ENCODE measurements around the gene BGLAP.
"Not testable (repeated sequence)": the region's sequence is repeated elsewhere in the genome, so short reads cannot be mapped to it uniquely, and the experiment has no call there.

The BGLAP gene
- total RNA-seq, result 0 to 0.98 (median 0.41) reads per million in 4 experiments

- DNase-seq, result no peak
Observed at GRCh38 chr1:156241926-156242325, at the start of gene BGLAP. TSS of gene BGLAP (plus strand) at chr1:156242184. CDS start at chr1:156242232, 48 bp downstream.

- DNase-seq, result no peak
Observed at GRCh38 chr1:156193208-156193487, 48.8 kb upstream of the BGLAP start.

DNA sequence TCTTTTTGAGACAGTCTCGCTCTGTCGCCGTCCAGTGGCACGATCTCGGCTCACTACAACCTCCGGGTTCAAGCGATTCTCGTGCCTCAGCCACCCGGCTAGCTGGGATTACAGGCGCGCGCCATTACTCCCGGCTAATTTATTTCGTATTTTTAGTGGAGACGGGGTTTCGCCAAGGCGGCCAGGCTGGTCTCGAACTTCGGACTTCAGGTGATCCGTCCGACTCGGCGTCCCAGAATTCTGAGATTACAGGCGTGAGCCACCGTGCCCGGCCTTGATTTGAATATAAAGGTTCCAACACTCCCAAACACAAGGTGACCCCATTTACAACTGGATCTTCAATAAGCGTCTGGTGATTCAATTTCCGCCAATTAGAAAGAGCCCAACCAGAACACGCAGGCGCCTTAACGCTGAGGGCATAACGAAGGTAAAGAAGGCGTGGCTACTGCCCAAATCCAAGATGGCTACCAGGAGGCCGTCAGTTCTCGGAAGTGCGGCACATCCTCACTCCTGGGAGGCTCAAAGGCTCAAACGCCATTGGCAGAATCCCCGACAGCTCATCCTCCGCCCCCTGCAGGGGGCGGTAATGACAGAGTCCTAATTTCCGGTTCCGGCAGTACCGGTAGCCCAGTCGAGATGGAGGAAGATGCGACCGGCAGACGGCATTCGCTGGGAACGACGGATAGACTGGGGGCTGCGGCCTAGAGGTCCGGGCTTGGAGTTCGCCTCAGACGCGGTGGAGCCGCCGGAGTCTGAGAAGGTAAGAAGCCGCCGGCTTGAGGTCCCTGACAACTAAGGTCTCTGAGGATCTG, 48.3 kb upstream of the BGLAP start, which contains the start of gene SLC25A44:
TSS of gene SLC25A44 (plus strand) at position 617 of the 812 bp plus-strand sequence. CDS start 5,744 bp downstream, outside the sequence.
- peak; percentile 94 for DNase-seq

- DNase-seq, result no peak
Observed at GRCh38 chr1:156194300-156194652, 47.7 kb upstream of the BGLAP start.

DNA sequence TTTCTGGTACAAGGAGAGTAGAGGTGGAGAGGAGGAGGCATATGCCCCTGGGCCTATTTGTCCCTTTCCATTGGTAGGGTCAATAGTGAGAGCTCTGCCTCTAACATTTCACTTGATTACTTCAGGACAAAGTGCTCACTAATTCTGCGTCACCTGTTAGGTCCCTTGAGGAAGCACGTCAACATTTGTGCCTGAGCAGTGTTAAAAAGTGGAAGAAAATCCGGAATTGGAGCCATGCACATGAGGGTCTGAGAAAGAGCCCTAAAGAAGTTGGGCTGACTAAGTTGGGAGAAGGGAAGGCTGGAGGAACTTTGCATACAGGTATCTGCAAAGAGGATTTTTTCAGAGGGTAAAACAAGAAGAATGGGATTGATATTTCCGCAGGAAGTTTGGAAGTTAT, 46.1 kb upstream of the BGLAP start:
- DNase-seq, result no peak

GRCh38 chr1:156196445-156196844, 45.5 kb upstream of the BGLAP start:
- no peak for DNase-seq

- no peak for DNase-seq
Observed at GRCh38 chr1:156198831-156199349, 43.1 kb upstream of the BGLAP start.

DNA sequence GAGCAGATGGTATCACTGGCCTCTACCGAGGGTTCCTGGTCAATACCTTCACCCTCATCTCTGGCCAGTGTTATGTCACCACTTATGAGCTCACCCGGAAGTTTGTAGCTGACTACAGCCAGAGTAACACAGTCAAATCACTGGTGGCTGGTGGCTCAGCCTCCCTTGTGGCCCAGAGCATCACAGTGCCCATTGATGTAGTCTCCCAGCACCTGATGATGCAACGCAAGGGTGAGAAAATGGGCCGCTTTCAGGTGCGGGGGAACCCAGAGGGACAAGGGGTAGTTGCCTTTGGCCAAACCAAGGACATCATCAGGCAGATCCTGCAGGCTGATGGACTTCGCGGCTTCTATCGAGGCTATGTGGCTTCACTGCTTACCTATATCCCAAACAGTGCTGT, 41.9 kb upstream of the BGLAP start:
- no peak for DNase-seq

DNA sequence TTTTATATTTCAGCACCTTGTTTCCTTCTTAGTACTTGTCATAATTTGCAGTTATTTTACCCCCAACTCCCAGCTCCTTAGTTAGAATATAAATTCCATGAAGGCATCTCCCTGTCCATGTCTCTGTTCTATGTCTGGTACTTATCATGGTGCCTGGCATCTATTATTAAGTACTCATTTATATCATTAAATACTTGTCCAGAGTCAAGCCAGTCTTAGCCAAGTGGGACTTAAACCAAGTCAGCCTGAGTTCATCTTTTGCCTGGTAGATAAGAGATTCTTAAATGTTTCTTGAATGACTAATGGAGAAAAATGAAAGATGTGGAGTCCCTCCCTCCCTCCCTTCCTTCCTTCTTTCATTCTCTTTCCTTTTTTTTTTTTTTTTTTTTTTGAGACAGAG, 38.7 kb upstream of the BGLAP start:
- no peak for DNase-seq

- DNase-seq, result no peak
Observed at GRCh38 chr1:156204686-156205085, 37.3 kb upstream of the BGLAP start.

GRCh38 chr1:156211243-156211642, 30.7 kb upstream of the BGLAP start:
- DNase-seq, result no peak

- no peak for DNase-seq
Observed at GRCh38 chr1:156212130-156212529, 29.9 kb upstream of the BGLAP start.

DNA sequence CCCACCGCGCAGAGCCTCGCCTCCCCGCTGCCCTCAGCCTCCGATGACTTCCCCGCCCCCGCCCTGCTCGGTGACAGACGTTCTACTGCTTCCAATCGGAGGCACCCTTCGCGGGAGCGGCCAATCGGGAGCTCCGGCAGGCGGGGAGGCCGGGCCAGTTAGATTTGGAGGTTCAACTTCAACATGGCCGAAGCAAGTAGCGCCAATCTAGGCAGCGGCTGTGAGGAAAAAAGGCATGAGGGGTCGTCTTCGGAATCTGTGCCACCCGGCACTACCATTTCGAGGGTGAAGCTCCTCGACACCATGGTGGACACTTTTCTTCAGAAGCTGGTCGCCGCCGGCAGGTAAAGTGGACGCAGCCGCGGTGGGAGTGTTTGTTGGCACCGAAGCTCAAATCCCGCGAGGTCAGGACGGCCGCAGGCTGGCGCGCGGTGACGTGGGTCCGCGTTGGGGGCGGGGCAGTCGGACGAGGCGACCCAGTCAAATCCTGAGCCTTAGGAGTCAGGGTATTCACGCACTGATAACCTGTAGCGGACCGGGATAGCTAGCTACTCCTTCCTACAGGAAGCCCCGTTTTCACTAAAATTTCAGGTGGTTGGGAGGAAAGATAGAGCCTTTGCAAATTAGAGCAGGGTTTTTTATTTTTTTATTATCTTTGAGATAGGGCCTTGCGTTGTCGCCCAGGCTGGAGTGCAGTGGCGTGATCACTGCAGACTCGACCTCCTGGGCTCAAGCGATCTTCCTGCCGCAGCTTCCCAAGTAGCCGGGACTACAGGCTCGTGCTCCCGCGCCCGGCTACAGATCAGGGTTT, 28.9 kb upstream of the BGLAP start, which contains the start of gene PMF1:
TSS of gene PMF1 (plus strand) at position 175 of the 811 bp plus-strand sequence. CDS start at position 184, 9 bp downstream.
- DNase-seq, result peak; percentile 94

DNA sequence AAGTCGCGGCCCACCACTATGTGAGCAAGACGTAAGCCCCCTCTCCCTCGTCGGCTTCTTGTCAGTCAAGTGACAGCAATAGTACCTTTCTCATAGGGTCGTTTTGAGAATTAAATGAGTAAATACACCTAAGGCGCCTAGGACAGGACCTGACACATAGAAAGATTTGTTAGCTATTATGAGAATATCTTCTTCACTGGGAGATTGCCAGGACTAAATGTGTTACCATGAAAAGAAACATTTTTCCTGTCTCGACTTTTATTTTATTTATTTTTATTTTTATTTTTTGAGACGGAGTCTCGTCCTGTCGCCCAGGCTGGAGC, 28.4 kb upstream of the BGLAP start:
- DNase-seq, result no peak

- no peak for DNase-seq
Observed at GRCh38 chr1:156214024-156214748, 27.8 kb upstream of the BGLAP start.

GRCh38 chr1:156216361-156217086, 25.5 kb upstream of the BGLAP start:
- not testable (repeated sequence) for DNase-seq

- DNase-seq, result no peak
Observed at GRCh38 chr1:156217871-156218270, 24.1 kb upstream of the BGLAP start.

- no peak for DNase-seq
Observed at GRCh38 chr1:156220226-156220625, 21.8 kb upstream of the BGLAP start.

- no peak for DNase-seq
Observed at GRCh38 chr1:156221986-156222692, 19.8 kb upstream of the BGLAP start.

DNA sequence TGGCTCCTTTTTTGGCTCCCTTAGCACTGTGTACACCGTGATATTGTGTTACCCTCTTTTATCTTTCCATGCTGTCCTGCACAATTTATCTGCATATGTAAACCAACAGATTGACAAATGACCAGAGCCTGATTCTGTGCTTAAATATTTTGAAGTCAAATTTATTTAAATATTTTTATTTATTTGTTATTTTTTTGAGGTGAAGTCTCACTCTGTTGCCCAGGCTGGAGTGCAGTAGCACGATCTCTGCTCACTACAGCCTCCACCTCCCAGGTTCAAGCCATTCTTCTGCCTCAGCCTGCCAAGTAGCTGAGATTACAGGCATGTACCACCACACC, 16.3 kb upstream of the BGLAP start:
- DNase-seq, result no peak

DNA sequence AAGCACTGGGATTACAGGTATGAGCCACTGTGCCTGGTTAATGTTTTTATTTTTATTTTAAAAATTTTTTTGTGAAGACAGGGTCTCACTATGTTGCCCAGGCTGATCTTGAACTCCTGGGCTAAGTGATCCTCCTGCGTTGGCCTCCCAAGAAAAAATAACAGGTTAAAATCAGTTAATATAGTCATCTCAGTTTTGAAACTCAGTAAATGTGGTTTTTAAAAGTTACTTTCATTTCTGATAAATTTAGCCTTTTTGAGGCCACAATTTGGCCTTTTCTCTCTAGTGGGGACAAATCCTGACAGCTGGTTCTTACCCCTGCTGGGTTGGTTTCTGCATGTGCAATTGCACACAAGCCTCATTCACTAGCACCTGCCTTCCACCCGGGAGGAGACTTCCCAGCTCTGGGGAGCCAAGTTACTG, 15.9 kb upstream of the BGLAP start:
- DNase-seq, result no peak

DNA sequence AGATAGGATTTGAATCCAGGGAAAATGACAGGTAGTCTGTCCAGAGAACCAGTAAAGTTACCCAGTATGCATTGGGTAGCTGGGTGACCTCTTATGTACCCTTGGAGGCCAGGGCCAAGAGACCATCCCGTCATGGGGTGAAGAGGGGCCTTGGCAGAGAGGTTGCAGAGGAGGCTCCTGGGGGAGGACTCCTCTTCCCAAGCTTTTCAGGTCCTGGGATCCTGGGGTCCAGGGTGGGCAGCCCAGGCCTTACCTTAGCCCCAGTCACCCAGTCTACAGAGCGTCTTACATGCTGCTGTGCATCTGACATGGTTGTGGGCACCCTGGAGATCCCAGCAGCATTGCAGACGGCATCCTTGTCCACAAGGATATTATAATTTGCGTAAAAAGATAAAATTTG, 15.2 kb upstream of the BGLAP start:
- no peak for DNase-seq
